Measurements from ENCODE around the gene ZNF646. TPM values are rescaled to one million over a fixed set of nuclear protein-coding genes. Genes with fewer than 3 reads are reported as not detected.

ZNF646 gene
- polyA plus RNA-seq, 1 donor from 2014 or later: 8.5 TPM

DNA sequence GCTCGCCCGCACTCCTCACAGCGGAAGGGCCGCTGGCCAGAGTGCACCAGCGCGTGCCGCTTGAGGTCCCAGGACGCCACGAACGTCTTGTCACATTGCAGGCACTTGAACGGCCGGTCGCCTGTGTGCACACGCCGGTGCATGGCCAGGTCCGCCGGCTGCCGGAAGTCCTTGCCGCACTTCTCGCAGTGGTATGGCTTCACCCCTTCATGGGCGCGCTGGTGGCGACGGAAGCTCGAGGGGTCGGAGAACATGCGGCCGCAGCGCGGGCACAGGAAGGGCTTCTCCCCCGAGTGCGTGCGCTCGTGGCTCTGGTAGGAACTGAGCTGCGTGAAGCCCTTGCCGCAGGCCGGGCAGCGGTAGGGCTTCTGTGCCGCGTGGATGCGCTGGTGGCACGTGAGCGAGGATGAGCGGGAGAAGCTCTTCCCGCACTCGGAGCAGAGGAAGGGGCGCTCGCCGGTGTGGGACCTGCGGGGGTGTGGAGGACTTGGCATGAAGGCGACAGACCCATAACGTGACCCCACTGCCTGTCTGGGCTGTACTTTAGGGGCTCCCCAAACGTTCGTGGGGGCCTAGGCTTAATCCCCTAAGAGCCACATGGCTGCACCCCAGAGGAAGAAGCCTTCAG is 12.3 kb upstream of the ZNF646 start:
- Histone ChIP-seq H3F3A (ENCODE audit: insufficient read depth, low read length, poor library complexity, severe bottlenecking) (no peaks in the 10 kb centered on the region), H3K27me3 (ENCODE audit: insufficient read depth, low read depth, low read length) (no peaks in the 10 kb centered on the region), H2AFZ (ENCODE audit: low read depth, low read length) (no peak overlapping the region), H3K79me2 (replicated peaks; ENCODE audit: insufficient read depth, low read length) (no peaks in the 10 kb centered on the region), H3K4me3 (ENCODE audit: low read length) (no peak overlapping the region), H3K9me2 (ENCODE audit: insufficient read depth, low read length) (no peaks in the 10 kb centered on the region), H3K4me2 (ENCODE audit: low read length) (no peak overlapping the region), H3K27ac (ENCODE audit: low read length) (no peak overlapping the region), H4K20me1 (ENCODE audit: insufficient read depth) (no peaks in the 10 kb centered on the region), H3K9ac (ENCODE audit: low read length) (no peak overlapping the region), H3K9me3 (ENCODE audit: low read length) (no peaks in the 10 kb centered on the region), H3K36me3 (ENCODE audit: insufficient read depth, low read length) (peaks cover 7% of the 10 kb centered on the region)
- no peak for TF ChIP-seq TAF1 (IDR thresholded peaks at IDR 0.05; ENCODE audit: low read depth)
- no peak for TF ChIP-seq POLR2AphosphoS5 (IDR thresholded peaks at IDR 0.05)
- TF ChIP-seq, protein P1, sequence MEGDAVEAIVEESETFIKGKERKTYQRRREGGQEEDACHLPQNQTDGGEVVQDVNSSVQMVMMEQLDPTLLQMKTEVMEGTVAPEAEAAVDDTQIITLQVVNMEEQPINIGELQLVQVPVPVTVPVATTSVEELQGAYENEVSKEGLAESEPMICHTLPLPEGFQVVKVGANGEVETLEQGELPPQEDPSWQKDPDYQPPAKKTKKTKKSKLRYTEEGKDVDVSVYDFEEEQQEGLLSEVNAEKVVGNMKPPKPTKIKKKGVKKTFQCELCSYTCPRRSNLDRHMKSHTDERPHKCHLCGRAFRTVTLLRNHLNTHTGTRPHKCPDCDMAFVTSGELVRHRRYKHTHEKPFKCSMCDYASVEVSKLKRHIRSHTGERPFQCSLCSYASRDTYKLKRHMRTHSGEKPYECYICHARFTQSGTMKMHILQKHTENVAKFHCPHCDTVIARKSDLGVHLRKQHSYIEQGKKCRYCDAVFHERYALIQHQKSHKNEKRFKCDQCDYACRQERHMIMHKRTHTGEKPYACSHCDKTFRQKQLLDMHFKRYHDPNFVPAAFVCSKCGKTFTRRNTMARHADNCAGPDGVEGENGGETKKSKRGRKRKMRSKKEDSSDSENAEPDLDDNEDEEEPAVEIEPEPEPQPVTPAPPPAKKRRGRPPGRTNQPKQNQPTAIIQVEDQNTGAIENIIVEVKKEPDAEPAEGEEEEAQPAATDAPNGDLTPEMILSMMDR (IDR thresholded peaks at IDR 0.05; ENCODE audit: poor library complexity, severe bottlenecking): no peak
- TF ChIP-seq SMC3 (conservative IDR thresholded peaks at IDR 0.05; ENCODE audit: poor library complexity): no peak
- no peak for TF ChIP-seq MXI1 (conservative IDR thresholded peaks at IDR 0.05; ENCODE audit: poor library complexity, severe bottlenecking)
- TF ChIP-seq RAD21 (conservative IDR thresholded peaks at IDR 0.05): no peak
- no peak for TF ChIP-seq EP300 (conservative IDR thresholded peaks at IDR 0.05; ENCODE audit: poor library complexity, severe bottlenecking)
- TF ChIP-seq, protein P2, sequence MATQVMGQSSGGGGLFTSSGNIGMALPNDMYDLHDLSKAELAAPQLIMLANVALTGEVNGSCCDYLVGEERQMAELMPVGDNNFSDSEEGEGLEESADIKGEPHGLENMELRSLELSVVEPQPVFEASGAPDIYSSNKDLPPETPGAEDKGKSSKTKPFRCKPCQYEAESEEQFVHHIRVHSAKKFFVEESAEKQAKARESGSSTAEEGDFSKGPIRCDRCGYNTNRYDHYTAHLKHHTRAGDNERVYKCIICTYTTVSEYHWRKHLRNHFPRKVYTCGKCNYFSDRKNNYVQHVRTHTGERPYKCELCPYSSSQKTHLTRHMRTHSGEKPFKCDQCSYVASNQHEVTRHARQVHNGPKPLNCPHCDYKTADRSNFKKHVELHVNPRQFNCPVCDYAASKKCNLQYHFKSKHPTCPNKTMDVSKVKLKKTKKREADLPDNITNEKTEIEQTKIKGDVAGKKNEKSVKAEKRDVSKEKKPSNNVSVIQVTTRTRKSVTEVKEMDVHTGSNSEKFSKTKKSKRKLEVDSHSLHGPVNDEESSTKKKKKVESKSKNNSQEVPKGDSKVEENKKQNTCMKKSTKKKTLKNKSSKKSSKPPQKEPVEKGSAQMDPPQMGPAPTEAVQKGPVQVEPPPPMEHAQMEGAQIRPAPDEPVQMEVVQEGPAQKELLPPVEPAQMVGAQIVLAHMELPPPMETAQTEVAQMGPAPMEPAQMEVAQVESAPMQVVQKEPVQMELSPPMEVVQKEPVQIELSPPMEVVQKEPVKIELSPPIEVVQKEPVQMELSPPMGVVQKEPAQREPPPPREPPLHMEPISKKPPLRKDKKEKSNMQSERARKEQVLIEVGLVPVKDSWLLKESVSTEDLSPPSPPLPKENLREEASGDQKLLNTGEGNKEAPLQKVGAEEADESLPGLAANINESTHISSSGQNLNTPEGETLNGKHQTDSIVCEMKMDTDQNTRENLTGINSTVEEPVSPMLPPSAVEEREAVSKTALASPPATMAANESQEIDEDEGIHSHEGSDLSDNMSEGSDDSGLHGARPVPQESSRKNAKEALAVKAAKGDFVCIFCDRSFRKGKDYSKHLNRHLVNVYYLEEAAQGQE (IDR thresholded peaks at IDR 0.05; ENCODE audit: borderline replicate concordance): no peak
- no peak for TF ChIP-seq EZH2 (IDR thresholded peaks at IDR 0.05; ENCODE audit: borderline replicate concordance, insufficient read depth, low read length, poor library complexity, severe bottlenecking)

DNA sequence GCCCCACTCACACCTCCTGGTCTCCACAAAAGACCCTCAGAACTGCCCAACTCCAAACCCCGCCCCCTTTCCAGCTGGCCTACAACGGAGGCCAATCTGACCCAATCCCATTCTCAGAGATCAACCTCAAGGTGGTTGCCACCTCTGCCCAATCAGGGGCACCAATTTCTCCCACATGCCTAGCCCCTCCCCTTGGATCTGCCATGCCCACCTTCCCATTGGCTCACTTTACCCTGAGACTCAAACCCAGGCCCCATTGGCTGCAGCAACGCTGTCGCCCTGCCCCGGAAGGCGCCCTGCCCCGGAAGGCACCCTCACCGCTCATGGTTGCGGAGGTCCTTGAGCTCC is 10.8 kb upstream of the ZNF646 start:
- Histone ChIP-seq H3K27ac (ENCODE audit: low read length) (no peak overlapping the region), H3F3A (ENCODE audit: insufficient read depth, low read length, poor library complexity, severe bottlenecking) (no peaks in the 10 kb centered on the region), H3K9me2 (ENCODE audit: insufficient read depth, low read length) (no peaks in the 10 kb centered on the region), H3K79me2 (replicated peaks; ENCODE audit: insufficient read depth, low read length) (peaks cover 5% of the 10 kb centered on the region), H3K9me3 (ENCODE audit: low read length) (no peaks in the 10 kb centered on the region), H3K4me2 (ENCODE audit: low read length) (no peak overlapping the region), H3K36me3 (ENCODE audit: insufficient read depth, low read length) (peaks cover 7% of the 10 kb centered on the region), H4K20me1 (ENCODE audit: insufficient read depth) (no peaks in the 10 kb centered on the region), H3K9ac (ENCODE audit: low read length) (no peak overlapping the region), H3K4me3 (ENCODE audit: low read length) (no peak overlapping the region), H2AFZ (ENCODE audit: low read depth, low read length) (no peak overlapping the region), H3K27me3 (ENCODE audit: insufficient read depth, low read depth, low read length) (no peaks in the 10 kb centered on the region)
- TF ChIP-seq, protein P1 (IDR thresholded peaks at IDR 0.05; ENCODE audit: poor library complexity, severe bottlenecking): no peak
- TF ChIP-seq RAD21 (conservative IDR thresholded peaks at IDR 0.05) (no peak), SMC3 (conservative IDR thresholded peaks at IDR 0.05; ENCODE audit: poor library complexity) (no peak), POLR2AphosphoS5 (IDR thresholded peaks at IDR 0.05) (no peak), EZH2 (IDR thresholded peaks at IDR 0.05; ENCODE audit: borderline replicate concordance, insufficient read depth, low read length, poor library complexity, severe bottlenecking) (no peak), MXI1 (conservative IDR thresholded peaks at IDR 0.05; ENCODE audit: poor library complexity, severe bottlenecking) (no peak), TAF1 (IDR thresholded peaks at IDR 0.05; ENCODE audit: low read depth) (no peak), EP300 (conservative IDR thresholded peaks at IDR 0.05; ENCODE audit: poor library complexity, severe bottlenecking) (no peak)
- TF ChIP-seq, protein P2 (IDR thresholded peaks at IDR 0.05; ENCODE audit: borderline replicate concordance): no peak
